IPS-NIHi7 (cell line): ENCODE data around the gene ADAM19.

ENCODE experiments used
- DNase-seq: peaks from one replicate; pipeline ENCODE4 v3.0.0; 2012; ENCODE audit warnings: mixed read lengths; ENCODE audit errors: extremely low spot score

The ADAM19 gene, protein sequence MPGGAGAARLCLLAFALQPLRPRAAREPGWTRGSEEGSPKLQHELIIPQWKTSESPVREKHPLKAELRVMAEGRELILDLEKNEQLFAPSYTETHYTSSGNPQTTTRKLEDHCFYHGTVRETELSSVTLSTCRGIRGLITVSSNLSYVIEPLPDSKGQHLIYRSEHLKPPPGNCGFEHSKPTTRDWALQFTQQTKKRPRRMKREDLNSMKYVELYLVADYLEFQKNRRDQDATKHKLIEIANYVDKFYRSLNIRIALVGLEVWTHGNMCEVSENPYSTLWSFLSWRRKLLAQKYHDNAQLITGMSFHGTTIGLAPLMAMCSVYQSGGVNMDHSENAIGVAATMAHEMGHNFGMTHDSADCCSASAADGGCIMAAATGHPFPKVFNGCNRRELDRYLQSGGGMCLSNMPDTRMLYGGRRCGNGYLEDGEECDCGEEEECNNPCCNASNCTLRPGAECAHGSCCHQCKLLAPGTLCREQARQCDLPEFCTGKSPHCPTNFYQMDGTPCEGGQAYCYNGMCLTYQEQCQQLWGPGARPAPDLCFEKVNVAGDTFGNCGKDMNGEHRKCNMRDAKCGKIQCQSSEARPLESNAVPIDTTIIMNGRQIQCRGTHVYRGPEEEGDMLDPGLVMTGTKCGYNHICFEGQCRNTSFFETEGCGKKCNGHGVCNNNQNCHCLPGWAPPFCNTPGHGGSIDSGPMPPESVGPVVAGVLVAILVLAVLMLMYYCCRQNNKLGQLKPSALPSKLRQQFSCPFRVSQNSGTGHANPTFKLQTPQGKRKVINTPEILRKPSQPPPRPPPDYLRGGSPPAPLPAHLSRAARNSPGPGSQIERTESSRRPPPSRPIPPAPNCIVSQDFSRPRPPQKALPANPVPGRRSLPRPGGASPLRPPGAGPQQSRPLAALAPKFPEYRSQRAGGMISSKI

DNA sequence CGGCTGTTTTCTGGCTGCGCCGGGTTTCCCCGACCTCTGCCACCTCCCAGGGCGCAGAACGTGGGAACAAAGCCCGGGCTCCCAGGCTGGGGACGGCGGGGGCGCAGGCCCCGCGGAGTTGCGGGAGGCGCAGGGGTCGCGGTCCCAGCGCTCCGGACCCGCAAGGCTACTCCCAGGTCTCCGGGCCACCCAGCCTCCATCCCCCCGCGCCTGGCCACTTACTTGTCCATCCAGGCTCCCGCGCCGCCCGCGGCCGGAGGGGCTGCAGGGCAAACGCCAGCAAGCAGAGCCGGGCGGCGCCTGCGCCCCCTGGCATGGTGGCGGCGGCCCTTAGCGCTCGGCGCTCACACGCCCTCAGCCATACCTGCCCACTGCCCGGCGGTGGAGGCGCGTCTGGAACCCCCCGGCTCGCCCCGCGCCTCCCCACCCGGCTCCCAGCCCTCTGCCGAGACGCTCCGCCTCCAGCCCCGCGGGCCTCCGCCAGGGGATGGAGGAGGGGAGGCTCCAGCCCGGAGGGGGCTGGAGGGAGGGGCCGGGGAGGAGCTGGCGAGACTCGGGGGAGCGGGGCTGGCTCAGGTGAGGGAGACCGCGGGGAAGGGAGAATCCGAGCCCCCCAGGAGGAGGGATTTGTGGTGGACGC, at the start of gene ADAM19:
ADAM19 (minus strand) TSS at position 395 of the 640 bp plus-strand sequence; CDS start at position 316, 79 bp downstream.
- DNase-seq: peak; percentile 85

DNA sequence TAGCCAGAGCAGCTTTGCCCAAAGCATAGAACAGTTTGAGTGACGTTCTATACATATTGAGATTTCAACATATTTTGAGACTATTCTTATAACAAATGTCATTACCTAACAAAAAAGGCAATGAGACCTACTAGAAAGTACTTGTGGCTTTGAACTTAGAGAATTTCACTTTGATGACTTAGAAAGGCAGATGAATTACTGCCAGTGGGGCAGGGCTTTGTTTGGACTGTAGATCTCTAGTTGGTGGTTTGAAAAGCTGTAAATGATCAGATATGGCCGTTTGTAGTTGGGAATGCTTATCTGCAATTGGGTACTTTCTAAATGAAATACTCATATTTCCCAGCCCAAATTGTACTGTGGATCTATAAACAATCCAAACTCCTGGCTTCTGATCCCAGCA, 48.6 kb upstream of the ADAM19 start:
- no peak for DNase-seq

DNA sequence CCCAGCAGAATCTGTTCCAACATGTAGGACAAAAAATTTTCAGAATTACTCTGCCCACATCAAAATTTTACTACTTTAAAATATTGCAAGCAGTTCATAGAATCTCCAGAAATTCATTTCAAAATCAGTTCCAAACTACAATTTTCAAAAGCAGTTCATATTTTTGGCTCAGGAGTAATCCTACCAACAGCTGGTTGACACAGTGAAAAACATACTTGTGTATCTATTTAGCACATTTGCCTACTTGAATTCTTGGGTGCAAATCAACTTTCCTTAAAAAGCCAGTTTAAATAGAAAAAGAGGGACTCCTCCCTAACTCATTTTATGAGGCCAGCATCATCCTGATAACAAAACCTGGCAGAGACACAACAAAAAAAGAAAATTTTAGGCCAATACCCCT, 45.2 kb upstream of the ADAM19 start:
- DNase-seq: no peak

DNA sequence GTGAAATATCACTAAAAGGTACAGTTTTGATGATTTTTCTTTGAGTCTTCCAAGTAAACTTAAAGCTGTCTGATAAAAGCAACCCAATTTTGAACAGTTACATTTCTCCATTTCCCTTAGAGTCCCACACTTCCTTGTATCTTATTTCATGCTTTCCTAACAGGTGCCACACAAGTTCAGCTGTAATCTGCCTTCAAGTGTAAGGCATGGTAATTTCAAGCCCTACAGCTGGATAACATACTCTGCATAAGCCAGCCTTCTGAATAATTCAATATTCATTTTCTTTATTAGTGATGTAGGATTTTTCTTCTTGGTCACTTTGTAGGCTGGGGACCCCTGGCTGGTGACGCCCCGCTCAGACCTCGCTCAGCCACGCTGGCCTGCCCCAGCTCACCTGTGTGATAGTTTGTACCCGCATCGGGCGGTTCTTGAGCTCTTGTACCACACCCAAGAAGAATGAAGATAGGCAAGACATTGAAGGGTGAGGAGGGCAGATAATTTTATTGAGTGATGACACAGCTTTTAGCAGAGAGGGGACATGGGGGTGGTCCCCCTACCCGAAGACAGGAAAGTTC, 42.7 kb upstream of the ADAM19 start:
- no peak for DNase-seq

DNA sequence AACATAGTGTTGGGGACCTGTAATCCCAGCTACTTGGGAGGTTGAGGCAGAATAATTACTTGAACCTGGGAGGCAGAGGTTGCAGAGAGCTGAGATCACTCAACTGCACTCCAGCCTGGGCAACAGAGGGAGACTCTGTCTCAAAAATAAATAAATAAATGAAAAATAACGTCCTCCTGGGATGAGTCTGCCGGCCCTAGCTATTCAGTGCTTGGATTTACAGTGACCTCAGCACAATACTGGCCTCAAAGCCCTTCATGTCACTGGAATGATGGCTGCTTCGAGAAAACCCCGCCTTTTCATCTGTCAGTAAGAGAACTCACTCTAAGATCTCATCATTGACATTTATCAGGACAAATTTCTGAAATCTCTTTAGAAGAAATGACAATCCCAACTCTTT, 41.2 kb upstream of the ADAM19 start:
- no peak for DNase-seq

DNA sequence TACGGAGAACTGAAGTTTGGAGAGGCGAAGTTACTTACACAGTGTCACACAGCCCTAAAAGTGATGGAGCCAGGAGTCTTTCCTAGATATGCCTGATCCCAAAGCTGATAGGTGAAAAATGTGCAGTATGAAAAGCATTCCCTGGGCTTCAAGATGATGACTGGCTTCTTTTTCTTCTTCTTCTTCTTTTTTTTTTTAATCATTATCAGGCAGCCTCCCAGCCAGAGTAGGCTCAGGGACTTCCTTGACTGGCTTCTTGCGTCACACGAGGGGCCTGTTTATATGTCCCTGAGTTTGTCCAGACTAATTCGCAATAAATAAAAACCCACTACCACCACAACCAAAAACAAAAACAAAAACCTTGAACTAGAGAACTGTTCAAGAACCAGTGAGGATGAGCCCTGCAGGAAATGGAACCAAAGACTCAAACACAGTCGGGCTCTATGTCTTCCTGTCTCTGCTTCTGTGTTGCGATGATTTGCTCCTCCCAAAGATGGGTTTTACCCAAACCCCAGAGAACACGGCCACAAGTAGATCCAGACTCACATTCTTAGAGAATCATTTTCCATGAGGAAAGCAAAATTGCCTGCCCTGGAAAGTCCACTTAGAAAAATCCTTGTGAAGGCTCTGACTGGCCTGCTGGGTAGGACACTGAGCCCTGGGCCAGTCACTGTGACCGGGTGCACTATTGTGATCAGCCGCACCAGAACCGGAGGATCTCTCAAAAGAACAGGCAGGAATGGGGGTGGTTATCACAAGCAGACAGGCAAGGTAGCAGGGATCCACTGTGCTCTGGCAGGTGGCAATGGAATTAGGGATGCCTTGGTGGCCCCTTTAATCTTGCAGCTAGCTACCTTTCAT, 38.0 kb upstream of the ADAM19 start:
- no peak for DNase-seq

DNA sequence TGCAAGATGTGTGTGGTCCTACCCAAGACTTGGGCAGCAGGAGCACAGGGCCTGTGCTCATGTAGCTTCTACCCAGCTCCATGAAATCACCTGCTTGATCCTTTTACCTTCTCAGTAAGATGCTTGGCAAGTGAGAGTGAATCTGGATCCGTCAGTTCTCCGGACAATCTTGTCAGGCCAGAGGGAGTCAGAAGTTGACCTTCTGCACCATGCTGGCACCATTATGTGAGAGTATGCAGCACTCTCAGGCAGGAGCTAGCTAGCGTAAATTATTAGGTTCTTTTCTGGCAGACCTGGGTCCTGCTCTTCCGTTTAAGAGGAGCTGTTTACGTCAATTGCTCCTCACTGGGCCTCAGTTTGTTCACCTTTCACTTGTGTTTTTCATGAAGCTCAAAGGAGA, 37.0 kb upstream of the ADAM19 start:
- DNase-seq: no peak

DNA sequence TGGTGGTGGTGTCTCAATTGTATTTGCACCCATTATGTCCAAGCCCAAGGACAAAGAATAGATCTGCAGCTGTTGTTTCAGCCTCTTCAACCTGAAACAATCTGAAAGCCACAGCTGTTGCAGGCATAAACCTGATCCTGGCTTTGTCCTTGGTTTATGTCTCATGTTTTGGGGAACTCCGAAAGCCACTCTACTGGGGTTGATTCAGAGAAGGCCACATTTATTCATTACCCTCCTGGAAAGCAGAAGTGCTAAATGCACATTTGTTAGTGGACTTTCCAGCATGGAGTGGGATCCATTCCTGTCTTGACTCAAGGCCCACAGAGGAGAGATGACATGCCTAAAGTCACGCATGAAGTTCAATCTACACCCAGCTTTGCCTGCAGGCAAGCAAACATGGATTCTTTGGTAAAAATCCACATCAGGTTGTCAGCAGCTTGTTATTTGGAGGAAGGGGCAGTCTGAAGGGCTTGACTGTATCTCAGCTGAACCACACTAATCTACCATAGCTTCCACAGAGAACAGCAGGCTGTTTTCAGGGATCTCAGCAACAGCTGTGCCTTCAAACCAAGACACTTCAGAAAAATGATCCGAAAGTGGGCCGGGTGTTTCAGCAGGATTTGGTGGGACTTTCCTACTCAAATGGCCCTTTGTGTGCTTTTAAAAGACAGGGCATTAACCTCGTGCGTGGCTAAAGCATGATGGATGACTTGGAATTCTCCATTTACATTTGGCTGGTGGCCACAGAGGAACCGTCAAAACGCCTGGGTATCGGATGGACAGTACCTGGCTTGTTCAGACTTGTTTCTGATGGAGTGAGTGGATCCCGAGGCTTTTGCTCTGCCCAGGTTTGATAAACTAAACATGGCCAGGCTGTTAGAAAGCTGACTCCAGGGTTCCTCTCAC, 36.2 kb upstream of the ADAM19 start:
- DNase-seq: no peak

DNA sequence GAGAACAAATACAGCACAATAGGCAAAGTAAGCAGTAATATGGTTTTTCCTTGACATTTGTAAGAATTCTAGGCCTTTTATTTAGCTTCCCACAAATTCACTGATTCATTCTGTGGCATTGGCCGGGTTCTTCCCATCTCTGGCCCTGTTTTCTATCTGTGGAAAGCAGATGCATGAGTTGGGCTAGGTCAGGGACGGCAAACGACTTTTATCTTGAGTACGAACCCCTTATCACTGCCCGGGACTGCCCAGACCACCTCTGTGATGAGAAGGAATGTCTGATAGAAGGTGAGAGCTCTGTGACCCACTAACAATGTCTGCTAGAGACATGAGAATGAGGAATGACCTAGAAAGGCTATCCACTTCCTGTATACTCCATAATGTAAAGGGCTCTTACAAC, 35.4 kb upstream of the ADAM19 start:
- no peak for DNase-seq

DNA sequence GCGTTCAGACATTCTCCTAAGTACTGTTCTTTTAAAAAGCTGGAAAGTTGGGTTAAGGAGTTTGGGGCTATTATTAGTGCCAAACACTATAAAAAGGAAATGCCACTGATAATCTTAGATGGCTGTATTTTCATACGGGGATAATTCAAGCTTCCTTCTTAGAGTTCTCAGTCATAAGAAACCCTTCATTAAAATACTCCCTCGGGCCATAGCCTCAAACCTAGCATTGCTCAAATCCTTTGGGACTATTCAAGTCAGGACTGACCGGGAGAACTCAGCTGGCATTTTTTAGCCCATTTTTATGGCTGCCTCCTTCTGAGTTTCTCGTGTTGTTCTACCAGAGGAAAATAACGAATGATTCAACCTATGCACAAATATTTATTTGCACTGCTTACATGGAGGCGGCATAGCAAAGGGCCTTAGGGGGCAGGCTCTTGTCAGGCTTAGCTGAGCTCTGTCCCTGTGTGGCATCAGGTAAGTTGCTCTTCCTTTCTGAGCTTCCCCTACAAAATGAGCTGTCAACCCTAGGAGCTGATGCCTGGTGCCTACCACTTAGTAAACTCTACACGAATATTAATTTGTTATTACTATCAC, 33.5 kb upstream of the ADAM19 start:
- no peak for DNase-seq

DNA sequence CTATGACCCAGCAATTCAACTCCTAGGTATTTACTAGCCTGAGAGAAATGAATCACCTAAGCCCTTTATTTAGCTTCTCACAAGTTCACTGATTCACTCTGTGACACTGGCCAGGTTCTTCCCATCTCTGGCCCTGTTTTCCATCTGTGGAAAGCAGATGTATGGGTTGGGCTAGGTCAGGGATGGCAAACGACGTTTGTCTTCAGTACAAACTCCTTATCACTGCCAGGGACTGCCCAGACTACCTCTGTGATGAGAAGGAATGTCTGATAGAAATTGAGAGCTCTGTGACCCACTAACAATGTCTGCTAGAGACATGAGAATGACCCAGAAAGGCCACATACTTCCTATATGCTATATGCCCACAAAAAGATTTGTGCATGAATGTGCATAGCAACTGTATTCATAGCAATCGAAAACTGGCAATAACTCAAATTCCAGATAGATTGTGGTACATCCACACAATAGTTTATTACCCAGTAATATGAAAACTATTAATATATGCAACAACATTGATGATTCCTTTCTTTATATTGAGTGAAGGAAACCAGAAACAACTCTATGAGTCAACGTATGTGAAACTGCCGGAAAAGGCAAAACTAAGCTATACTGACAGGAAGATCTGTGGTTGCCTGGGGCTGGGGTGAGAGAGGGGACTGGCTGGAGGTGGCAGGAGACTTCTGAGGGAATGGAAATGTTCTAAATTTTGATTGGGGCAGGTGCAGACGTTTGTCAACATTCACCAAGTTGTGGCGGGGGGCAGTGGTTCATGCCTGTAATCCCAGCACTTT, 32.0 kb upstream of the ADAM19 start:
- no peak for DNase-seq

DNA sequence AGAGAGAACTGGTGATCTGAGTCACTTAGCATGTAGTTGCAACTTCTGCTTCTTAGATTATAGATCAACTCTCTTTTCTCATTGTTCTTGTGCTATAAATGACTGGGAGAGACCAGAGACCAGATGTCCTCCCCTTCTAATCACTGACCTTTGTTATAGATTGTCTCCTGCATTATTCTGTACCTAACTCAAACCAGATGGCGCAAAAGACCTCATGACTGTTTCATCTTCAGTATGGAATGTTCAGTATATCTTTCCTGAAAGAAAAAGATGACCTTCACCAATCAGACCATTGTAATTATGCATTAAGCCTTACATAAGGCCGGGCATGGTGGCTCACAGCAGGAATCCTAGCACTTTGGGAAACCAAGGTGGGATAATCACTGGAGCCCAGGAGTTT, 30.5 kb upstream of the ADAM19 start:
- no peak for DNase-seq

DNA sequence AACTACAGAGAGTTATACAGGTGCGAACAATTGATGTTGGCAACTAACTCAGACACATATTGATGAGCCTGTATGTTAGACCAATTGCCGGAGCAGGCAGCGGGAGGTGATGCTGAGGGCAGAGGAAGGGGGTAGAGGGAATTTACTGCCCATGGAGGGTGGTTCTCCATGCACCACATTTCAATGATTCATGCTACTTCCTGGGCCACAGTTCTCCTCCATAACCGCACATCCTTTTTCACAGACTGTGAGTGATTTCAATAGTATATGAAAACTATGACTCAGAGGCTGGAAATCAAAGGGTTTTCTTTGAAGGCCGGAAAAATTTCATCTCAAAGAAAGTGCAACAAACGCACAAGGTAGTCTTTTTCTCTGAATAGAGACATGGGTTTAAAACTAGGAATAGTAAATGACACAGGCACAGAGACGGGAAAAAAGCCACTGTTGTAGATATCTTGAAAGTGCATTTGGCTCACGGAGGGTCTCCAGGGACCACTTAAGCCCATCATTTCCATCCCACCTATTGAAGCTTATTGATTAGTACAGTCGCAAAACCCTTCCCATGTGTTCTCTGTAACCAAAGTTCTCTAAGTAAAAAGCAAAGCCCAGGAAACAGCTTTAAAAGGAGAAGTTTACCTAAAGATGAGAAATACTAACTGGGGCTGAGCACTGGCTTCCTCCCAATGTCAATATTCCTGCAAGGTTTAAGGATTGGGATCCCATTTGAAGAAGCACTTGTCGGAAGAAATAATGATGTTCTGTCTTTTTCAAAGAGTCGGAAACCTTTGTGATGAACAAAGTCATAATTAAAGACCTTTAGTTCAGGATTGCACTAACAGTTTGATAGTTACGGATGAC, 28.0 kb upstream of the ADAM19 start:
- no peak for DNase-seq

DNA sequence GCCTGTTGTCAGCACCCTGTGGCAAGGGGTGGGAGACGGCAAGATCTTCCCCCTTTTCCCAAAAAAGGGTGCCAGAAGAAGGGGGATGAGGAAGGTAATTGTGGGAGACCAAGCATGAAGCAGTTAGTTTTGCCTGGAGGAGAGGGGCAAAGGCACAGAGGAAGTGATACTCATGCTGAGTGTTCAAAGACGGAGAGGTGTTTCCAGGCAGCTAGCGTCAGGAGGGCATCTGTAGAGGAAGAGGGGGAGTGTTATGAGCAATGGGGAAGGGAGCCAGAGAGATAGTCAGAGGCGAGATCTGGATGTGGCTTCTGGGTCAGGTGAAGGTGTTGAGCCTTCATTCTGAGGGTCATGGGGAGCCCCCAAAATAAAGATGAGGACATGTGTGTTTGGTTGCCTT, 26.9 kb upstream of the ADAM19 start:
- no peak for DNase-seq

DNA sequence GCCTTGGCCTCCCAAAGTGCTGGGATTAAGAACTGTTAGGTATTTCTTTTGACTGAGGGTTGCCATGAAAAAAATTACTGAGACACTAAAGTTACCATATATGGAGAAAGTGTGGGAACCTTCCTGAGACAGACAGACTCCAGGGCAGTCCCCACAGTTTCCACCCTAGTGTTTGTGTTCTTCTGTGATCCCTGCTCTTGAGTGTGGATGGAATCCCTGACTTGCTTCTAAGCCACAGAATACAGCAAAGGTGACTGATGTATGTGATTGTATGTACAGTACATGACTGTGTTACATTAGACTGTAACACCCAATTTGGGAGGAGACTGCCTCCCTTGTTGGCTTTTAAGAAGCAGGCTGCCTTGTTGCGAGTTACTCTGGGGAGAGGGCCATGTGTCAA, 24.7 kb upstream of the ADAM19 start:
- DNase-seq: no peak

DNA sequence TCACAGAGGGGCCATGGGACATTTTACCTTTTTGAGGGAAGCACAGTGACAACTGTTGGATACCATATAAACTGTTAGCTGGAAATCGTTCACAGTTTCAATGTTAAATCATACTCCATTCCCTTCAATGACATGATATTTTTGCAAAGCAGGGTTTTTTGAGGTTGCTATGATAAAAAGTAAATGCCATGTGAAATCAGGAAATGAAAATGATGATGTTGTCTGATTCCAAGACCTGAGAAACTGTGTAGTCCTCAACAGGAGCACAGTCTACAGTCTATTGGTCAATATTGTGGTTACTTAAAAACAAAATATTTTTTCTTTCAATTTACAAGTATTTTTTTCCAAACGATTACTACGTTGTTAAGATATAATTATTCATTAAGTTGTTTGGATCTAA, 24.0 kb upstream of the ADAM19 start:
- no peak for DNase-seq

DNA sequence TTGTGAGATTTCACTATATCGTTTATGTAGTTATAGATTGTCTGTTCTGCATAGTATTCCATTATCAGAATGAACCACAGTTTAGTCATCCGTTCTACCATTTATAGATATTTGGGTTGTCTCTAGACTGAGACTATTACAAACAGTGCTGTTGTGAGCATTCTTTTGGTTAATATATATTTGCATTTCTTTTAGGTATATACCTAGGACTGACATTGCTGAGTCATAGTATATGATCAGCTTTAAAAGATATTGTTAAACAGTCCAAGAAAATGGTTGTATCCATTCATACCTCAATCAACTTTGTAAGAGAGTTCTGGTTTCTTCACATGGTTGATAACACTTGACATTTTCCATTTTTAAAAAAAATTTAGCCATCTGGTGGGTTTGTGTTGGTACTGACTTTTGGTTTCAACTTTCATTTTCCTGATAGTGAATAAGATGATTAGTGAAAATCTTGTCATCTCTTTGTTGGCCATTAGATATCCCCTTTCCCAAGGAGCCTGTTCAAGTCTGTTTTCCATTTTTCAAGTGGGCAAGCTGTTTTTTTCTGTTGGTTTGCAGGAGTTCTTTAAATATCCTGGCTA, 22.9 kb upstream of the ADAM19 start:
- DNase-seq: no peak
